GDM1 (cell line): Measurements from ENCODE around the gene TUBB4A.

Experiments used
- DNase-seq: peaks from one replicate; lab custom pipeline; 2025; lab: John Stamatoyannopoulos, UW

Gene TUBB4A

DNA sequence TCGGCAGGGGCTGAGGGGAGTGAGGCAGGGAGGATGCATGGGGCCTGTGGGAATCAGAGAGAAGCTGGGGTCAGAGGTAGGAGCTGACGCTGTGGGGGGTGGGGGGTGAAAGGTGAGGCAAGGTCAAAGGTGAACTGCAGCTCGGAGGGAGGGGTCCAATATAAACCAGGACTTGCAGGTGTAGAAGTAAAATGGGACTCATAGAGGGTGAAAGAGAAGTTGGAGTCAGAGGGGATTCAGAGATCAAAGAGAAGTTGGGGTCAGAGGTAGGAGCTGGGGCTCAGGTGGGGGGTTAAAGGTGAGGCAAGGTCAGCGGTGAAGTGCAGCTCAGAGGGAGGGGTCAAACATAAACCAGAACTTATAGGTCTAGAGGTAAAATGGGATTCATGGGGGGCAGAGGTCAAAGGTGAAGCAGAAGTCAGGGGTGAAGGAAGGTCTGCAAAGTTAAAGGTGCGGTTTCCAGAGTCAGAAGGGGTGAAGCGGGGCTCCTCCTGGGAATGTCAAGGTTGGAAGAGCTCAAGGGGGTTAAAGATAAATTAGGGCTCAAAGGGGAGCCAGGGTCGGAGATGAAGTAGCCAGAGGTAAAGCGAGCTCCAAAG lies 7.6 kb downstream of the TUBB4A start:
- DNase-seq, result no peak

GRCh38 chr19:6491802-6492592 lies 10.1 kb downstream of the TUBB4A start:
- no peak for DNase-seq

- DNase-seq, result no peak
Observed at GRCh38 chr19:6490134-6490533, 12.0 kb downstream of the TUBB4A start.

DNA sequence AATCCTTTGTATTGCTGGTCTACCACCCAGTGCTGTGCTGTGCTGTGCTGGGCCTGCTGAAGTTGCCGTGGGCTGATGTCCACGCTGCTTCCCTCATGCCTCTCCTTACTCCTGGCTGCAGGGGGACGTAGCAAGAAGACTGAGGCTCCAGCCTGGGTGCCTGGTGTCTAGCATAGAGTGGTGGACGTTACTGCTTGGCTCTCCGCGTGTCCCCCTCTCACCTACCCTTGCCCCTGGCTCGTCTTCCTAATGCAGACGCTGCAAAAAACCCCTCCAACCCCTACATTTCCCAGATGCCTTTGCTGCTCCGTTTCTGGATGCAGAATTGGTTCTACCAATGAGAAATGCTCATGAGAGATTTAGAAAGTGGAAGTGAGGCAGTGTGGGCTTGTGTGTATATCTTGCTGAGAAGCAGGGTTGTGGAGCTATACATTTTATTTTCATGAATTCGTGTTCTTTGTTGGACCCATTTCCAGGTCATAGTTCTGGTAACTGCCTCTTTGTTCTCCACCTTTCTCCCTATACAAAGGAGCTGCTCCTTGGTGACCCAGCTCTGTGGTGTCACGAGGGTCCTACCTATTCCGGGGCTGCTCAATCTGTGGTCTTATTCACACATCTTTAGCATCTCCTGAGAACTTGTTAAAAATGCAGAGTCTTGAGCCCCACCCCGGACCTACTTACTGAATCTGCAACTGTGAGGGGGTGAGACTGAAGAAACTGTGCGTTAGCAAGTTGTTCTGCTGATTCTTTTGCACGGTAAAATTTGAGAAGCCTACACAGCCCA lies 12.6 kb downstream of the TUBB4A start:
- no peak for DNase-seq

- no peak for DNase-seq
Observed at GRCh38 chr19:6484831-6485230, 17.3 kb downstream of the TUBB4A start.

GRCh38 chr19:6484230-6484629 lies 17.9 kb downstream of the TUBB4A start:
- no peak for DNase-seq

DNA sequence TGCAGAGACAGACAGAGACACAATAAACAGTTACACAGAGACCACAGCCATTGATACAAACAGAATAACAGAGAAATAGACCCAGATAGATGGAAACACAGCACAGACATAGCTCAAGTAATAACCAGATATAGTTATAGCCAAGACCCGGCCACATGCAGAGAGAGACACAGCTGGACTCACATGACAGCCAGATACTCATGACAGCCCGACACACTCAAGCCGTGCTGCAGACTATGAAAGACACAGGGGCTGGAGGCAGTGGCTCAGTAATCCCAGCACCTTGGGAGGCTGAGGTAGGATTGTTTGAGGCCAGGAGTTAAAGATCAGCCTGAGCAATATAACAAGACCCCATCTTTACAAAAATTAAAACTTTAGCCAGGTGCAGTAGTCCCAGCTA lies 18.9 kb downstream of the TUBB4A start:
- DNase-seq, result no peak

GRCh38 chr19:6482343-6482686 lies 19.8 kb downstream of the TUBB4A start:
- DNase-seq, result no peak

- peak; percentile 47 for DNase-seq
Observed at GRCh38 chr19:6481541-6482342, 20.4 kb downstream of the TUBB4A start, which contains the start of gene DENND1C. Gene DENND1C (minus strand): TSS chr19:6481787. CDS start chr19:6481695, 92 bp downstream.

- DNase-seq, result no peak
Observed at GRCh38 chr19:6480848-6481415, 21.2 kb downstream of the TUBB4A start.

DNA sequence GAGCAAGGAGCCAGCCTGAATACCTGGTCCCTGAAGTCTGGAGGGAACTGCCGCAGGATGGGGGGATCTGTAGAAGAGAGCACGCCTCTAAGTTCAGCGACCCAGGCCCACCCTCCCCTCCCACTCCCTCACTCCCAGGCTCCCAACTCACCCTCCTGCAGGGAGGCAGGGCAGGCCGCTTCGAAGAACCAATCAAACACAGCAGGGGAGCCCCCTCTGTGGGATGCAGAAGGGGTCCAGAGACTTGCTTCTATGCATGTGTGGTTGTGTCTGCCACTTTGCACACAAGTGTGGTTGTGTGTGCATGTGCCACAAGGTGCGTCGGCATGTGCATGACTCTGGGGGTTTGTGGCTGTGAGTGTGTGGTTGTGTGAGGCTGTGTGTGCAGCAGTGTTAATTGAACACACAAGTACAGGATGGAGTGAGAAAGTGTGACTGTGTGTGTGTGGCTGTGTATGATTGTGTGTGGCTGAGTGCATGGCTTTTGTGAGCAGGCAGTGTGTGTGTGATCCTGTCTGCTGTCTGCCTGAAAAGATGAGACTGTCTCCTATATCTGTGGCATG lies 22.2 kb downstream of the TUBB4A start:
- no peak for DNase-seq

DNA sequence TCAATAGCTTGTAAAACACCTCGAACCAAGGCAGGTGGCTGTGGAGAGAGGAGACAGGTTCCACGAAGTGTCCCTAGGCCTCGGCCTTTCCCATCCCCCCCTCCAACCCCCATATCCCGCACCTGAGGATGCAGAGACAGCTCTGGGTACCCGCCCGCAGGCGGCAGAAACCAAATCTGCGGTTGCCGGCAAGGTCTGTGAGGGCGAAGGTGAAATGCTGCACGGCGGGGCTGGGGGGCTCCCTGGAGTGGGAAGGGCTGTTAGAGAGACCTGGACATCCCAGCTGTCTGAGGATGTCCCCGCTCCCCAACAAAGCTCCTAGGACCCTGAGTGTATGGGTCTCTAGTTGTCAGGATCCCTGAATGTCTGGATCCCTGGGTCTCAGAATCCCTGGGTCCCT lies 23.3 kb downstream of the TUBB4A start:
- no peak for DNase-seq

- no peak for DNase-seq
Observed at GRCh38 chr19:6476896-6477431, 25.1 kb downstream of the TUBB4A start.

DNA sequence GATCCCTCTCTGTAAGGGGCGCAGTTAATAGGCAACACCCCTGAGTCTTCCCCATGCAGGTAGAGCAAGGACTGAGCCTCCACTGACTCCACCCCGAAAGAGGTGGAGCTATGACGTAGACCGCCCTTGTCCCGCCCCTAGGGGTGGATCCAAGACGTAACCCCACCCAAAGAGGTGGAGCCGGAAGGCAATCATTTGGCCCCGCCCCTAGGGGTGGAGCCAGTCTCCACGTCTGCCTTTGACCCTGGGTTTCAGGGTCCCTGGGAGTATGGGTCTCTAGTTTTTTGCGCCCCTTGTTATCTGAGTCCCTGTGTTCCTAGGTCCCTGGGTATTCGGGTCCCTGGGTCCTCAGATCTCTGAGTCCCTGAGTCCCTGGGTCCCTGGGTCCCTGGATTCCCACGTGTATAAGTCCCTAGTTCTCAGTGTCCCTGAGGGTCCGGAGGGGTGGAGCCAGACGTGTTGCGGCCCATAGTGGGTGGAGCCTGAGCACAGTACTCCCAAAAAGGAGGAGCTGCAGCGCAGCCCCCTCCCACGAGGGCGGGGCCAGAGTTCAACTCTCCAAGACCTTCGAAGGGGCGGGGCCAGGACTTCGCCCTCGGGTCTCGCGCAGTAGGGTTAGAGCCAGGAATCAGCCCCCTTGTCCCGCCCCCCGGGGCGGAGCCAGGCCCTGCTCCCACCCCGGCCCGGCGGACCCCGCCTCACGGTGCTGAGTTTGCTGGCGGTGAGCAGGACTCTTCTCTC lies 25.8 kb downstream of the TUBB4A start:
- DNase-seq, result no peak

DNA sequence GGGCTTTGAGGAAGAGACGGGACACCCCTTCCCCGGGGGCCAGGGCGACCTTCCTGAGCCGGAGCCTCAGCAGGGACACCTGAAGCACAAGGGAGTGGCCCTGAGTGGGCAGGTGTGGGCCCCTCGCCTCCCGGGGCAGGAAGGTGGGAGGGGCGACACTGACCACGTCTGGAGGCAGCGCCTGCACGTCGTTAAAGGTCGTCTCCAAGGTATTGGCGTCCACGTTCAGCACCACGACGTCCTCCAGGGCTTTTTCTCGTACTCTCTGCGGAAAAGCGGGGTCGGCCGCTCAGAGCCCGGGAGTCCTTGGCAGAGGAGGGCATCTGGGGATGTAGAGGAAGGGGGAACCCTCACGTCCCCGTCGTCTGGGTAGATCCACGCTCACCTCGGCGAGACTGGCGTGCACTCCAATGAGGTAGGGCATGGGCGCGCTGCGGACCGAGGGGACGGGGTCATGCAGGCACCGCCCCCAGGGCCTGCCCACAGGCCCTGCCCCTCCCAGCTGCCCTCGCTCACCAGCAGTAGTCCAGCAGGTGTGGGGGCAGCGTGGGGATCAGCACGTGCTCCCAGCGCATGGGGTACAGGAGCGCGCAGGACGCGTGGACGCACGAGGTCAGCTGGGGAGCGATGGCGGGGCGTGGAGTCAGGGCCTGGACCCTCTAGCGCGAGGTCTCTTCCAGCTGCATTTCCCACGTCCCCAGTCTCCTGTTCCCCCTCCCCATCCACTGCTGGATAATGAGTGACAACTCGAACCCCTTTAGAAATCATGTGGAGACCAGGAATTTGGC lies 26.6 kb downstream of the TUBB4A start:
- no peak for DNase-seq

- DNase-seq, result no peak
Observed at GRCh38 chr19:6473647-6474046, 28.5 kb downstream of the TUBB4A start.

DNA sequence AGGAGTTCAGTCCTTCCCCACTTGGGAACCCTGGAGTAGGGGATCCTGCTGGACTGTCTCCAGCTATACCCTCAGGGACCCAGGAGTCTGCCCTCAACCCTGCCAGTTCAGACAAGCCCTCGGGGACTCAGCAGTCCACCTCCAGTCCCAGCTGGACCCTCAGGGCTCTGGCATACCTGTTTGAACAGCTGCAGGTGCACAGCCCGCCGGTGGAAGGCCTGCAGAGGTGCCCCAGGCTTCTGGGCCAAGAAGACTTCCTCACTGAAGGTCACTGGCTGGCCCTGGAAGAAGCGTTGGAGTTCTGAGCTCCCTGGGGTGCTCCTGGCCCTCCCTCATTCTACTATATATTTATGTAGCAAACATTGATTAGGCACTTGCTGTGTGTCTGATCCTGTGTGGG lies 29.4 kb downstream of the TUBB4A start:
- no peak for DNase-seq

- DNase-seq, result no peak
Observed at GRCh38 chr19:6471076-6471475, 31.0 kb downstream of the TUBB4A start.

DNA sequence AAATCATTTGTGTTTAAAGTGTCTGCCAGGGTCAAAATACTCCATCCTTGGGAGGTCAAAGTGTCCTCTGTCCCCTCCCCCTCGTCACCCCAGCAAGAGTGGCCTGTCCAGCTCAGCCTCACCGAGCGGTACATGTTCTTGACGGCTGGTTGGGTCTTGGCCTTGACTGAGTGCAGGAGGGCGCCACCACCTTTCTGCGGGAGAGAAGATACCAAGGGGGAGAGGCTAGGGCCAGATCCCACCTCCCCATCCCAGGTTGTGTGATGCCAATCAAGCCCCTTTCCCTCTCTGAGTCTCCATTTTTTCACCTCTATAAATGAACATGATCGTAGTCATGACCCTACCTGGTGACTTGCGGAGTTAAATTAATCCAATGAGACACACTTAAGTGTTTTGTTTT lies 31.9 kb downstream of the TUBB4A start:
- DNase-seq, result no peak

DNA sequence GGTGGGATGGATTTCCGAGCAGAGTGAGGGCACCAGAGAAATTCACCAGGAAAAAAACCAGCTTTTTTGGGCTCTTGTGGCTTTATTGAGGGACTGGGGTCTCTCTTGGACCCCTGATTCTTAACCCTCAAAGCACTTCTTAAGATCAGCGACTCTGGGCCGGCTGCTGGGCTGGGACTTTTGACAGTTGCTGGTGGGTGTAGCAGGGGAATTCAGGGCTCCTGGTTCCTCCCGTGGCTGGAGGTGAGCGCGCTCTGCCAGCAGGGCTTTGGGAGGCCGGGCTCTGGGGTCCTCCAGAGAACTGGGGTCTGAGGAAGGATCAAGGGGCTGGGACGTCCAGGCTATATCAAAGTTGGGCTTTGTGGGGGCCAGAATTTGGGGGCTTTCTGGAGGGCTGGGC lies 34.7 kb downstream of the TUBB4A start:
- DNase-seq, result no peak
